ENCODE results near the gene EZR.
"Not testable (repeated sequence)": the region's sequence is repeated elsewhere in the genome, so short reads cannot be mapped to it uniquely, and the experiment has no call there.

EZR gene

GRCh38 chr6:158801655-158802294 is 17.4 kb downstream of the EZR start:
- FAIRE-seq, result no peak
- no peak for DNase-seq (ENCODE audit: insufficient read length)
- TF ChIP-seq POLR2A (IDR thresholded peaks at IDR 0.05; ENCODE audit: low read depth, low read length), result peak; percentile 37; the same call in 1 of the 2 replicates
- TF ChIP-seq POLR2AphosphoS5 (IDR thresholded peaks at IDR 0.05; ENCODE audit: low read depth, low read length), result peak; percentile 45
- no peak for TF ChIP-seq TAF1 (IDR thresholded peaks at IDR 0.05; ENCODE audit: borderline replicate concordance, low read depth, low read length)

GRCh38 chr6:158799051-158799792 is 19.9 kb downstream of the EZR start:
- FAIRE-seq, result no peak
- no peak for DNase-seq (ENCODE audit: insufficient read length)
- TF ChIP-seq POLR2A (IDR thresholded peaks at IDR 0.05; ENCODE audit: low read depth, low read length) (no peak), TAF1 (IDR thresholded peaks at IDR 0.05; ENCODE audit: borderline replicate concordance, low read depth, low read length) (no peak), POLR2AphosphoS5 (IDR thresholded peaks at IDR 0.05; ENCODE audit: low read depth, low read length) (no peak)

GRCh38 chr6:158798311-158798710 is 20.9 kb downstream of the EZR start:
- no peak for TF ChIP-seq POLR2A (IDR thresholded peaks at IDR 0.05; ENCODE audit: low read depth, low read length)
- no peak for TF ChIP-seq POLR2AphosphoS5 (IDR thresholded peaks at IDR 0.05; ENCODE audit: low read depth, low read length)
- TF ChIP-seq TAF1 (IDR thresholded peaks at IDR 0.05; ENCODE audit: borderline replicate concordance, low read depth, low read length), result no peak
- DNase-seq (ENCODE audit: insufficient read length), result no peak
- no peak for FAIRE-seq

- TF ChIP-seq POLR2AphosphoS5 (IDR thresholded peaks at IDR 0.05; ENCODE audit: low read depth, low read length), result no peak
- TF ChIP-seq TAF1 (IDR thresholded peaks at IDR 0.05; ENCODE audit: borderline replicate concordance, low read depth, low read length), result no peak
- no peak for TF ChIP-seq POLR2A (IDR thresholded peaks at IDR 0.05; ENCODE audit: low read depth, low read length)
- FAIRE-seq (no peak), DNase-seq (ENCODE audit: insufficient read length) (no peak)
Measured at GRCh38 chr6:158797331-158798310, 21.5 kb downstream of the EZR start.

- TF ChIP-seq POLR2A (IDR thresholded peaks at IDR 0.05; ENCODE audit: low read depth, low read length), result no peak
- TF ChIP-seq POLR2AphosphoS5 (IDR thresholded peaks at IDR 0.05; ENCODE audit: low read depth, low read length), result peak; percentile 49; the same call in 1 of the 2 replicates
- no peak for TF ChIP-seq TAF1 (IDR thresholded peaks at IDR 0.05; ENCODE audit: borderline replicate concordance, low read depth, low read length)
- DNase-seq (ENCODE audit: insufficient read length) (no peak), FAIRE-seq (no peak)
Measured at GRCh38 chr6:158796353-158796752, 22.8 kb downstream of the EZR start.

GRCh38 chr6:158795516-158795915 is 23.7 kb downstream of the EZR start:
- FAIRE-seq (no peak), DNase-seq (ENCODE audit: insufficient read length) (no peak)
- TF ChIP-seq TAF1 (IDR thresholded peaks at IDR 0.05; ENCODE audit: borderline replicate concordance, low read depth, low read length) (no peak), POLR2A (IDR thresholded peaks at IDR 0.05; ENCODE audit: low read depth, low read length) (no peak), POLR2AphosphoS5 (IDR thresholded peaks at IDR 0.05; ENCODE audit: low read depth, low read length) (no peak)

GRCh38 chr6:158793432-158793831 is 25.7 kb downstream of the EZR start:
- TF ChIP-seq POLR2AphosphoS5 (IDR thresholded peaks at IDR 0.05; ENCODE audit: low read depth, low read length) (no peak), POLR2A (IDR thresholded peaks at IDR 0.05; ENCODE audit: low read depth, low read length) (no peak), TAF1 (IDR thresholded peaks at IDR 0.05; ENCODE audit: borderline replicate concordance, low read depth, low read length) (no peak)
- FAIRE-seq, result peak; percentile 54
- no peak for DNase-seq (ENCODE audit: insufficient read length)

GRCh38 chr6:158792505-158792904 is 26.7 kb downstream of the EZR start:
- FAIRE-seq; DNase-seq (ENCODE audit: insufficient read length): not testable (repeated sequence)

- DNase-seq (ENCODE audit: insufficient read length) (no peak), FAIRE-seq (no peak)
- TF ChIP-seq POLR2AphosphoS5 (IDR thresholded peaks at IDR 0.05; ENCODE audit: low read depth, low read length), result no peak
Measured at GRCh38 chr6:158791274-158791855, 27.8 kb downstream of the EZR start.

GRCh38 chr6:158789115-158789917 is 29.9 kb downstream of the EZR start:
- DNase-seq (ENCODE audit: insufficient read length) (no peak), FAIRE-seq (no peak)
- TF ChIP-seq POLR2AphosphoS5 (IDR thresholded peaks at IDR 0.05; ENCODE audit: low read depth, low read length) (peak; percentile 22; the same call in 1 of the 2 replicates), TAF1 (IDR thresholded peaks at IDR 0.05; ENCODE audit: borderline replicate concordance, low read depth, low read length) (no peak)

All from GM12892 (cell line).